ENCODE results near the gene ZBTB25.

Gene ZBTB25

DNA sequence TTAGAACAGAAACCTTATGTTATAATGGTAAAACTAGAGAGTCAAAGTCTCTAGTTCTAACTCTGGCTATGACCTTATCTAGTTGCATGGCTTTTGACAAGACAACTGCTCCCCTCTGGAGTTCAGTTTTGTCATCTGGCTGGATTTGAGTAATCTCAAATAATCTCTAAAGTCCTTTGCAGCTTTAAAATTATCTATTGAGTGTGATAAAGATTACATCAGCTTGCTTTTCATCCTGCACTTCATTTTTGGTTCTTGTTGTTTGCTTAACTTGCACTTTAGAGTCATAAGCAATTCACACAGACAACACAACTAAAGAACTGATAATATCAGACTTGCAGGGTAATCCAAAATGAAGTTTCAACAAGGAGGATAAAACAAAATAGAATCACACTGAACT is 36.1 kb downstream of the ZBTB25 start:
- Histone ChIP-seq H3K4me3 (ENCODE audit: low read length) (no peak overlapping the region), H3K4me1 (ENCODE audit: control insufficient read depth, insufficient read depth, low read length) (peaks cover 25% of the 10 kb centered on the region), H3K27me3 (replicated peaks; ENCODE audit: control insufficient read depth, insufficient read depth, low read length) (no peaks in the 10 kb centered on the region), H3K9me3 (ENCODE audit: control insufficient read depth, low read length) (no peaks in the 10 kb centered on the region), H3K9ac (ENCODE audit: low read length) (peak overlapping the region; percentile 17), H3K36me3 (ENCODE audit: control insufficient read depth, insufficient read depth, low read length, severe bottlenecking) (no peaks in the 10 kb centered on the region)
- no peak for DNase-seq (ENCODE audit: low read depth)

- no peak overlapping the region for H3K4me3 ChIP-seq (ENCODE audit: low read length)
- no peaks in the 10 kb centered on the region for H3K9me3 ChIP-seq (ENCODE audit: control insufficient read depth, low read length)
- H3K9ac ChIP-seq (ENCODE audit: low read length): peak overlapping the region; percentile 17
- DNase-seq (ENCODE audit: low read depth): peak; percentile 15
- no peaks in the 10 kb centered on the region for H3K27me3 ChIP-seq (replicated peaks; ENCODE audit: control insufficient read depth, insufficient read depth, low read length)
- H3K4me1 ChIP-seq (ENCODE audit: control insufficient read depth, insufficient read depth, low read length): peaks cover 25% of the 10 kb centered on the region
- no peaks in the 10 kb centered on the region for H3K36me3 ChIP-seq (ENCODE audit: control insufficient read depth, insufficient read depth, low read length, severe bottlenecking)
These were observed 36.5 kb downstream of the ZBTB25 start for GRCh38 chr14:64467101-64467500.

DNA sequence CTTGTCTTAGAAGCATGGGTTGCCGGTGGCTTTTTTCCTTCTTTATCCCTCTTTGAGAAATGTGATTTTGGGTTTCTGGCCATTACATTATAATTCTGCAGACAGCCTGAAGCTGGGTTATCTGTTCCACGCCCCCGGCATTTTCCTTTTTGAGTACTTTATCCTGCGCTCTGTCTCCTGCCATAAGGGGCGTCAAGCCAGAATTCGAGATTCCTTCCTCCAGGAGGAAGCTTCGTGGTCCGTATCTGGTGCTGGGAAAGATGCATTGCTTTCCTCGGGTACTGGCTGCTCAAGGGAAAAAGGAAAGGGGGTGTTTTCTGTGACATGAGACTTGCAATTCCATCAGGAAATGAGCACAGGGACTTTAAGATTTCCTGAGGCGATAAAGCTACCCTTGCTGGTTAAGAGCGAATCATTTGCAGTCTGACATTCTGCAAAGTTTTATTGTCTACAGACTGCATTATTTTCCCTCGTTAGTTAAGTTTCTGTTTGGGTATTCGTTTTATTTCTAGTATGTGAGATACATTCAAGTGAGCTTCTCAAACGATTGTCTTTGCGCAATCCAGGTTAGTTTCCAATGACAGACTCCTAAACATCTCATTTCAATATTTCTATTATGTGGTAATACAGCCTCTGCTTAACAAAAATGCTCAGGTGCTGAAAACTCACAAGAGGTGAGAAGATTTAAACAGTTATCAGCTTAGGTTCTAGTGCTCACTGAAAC is 37.6 kb downstream of the ZBTB25 start:
- peak overlapping the region; percentile 83 for H3K4me3 ChIP-seq (ENCODE audit: low read length)
- H3K9ac ChIP-seq (ENCODE audit: low read length): peak overlapping the region; percentile 55
- H3K4me1 ChIP-seq (ENCODE audit: control insufficient read depth, insufficient read depth, low read length): peaks cover 25% of the 10 kb centered on the region
- H3K9me3 ChIP-seq (ENCODE audit: control insufficient read depth, low read length): no peaks in the 10 kb centered on the region
- DNase-seq (ENCODE audit: low read depth): peak; percentile 81
- H3K27me3 ChIP-seq (replicated peaks; ENCODE audit: control insufficient read depth, insufficient read depth, low read length): no peaks in the 10 kb centered on the region
- H3K36me3 ChIP-seq (ENCODE audit: control insufficient read depth, insufficient read depth, low read length, severe bottlenecking): peaks cover 4% of the 10 kb centered on the region

DNA sequence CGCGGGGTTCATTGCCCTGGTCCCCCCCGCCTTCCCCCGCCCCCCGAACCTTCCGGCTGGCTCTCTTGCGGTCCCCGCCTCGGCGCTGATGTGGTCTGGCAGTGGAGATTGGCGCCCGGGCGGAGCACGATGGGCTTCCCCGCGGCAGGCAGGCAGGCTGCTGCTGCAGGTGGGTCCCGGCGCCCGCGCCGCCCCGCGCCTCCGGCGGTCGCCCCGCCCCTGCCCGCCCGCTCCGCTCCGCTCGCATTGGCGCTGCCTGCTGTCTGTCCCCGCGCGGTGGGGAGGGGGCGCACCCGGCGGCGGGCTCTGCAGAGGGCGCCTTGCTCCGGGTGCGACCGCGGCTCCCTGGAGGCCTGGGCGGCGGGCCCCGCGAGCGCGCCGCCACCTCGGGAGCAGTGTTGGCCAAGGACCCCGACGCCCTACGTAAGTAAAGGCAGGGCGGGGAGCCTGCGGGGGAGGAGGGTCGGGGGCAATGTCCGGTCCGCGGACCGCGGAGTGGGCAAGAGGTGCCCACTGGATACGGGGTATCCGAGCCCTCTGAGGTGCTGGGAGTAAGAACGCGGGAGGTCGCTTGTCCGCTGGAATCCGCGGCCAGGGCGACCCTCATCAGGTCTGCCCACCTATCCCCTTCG is 38.3 kb downstream of the ZBTB25 start, which contains the start of gene AKAP5:
Gene AKAP5 (plus strand): TSS at position 309 of the 632 bp plus-strand sequence. CDS start 2,896 bp downstream, outside the sequence.
- H3K4me3 ChIP-seq (ENCODE audit: low read length): peak within 1 kb of the TSS; percentile 83
- H3K27me3 ChIP-seq (replicated peaks; ENCODE audit: control insufficient read depth, insufficient read depth, low read length): no peaks in the 10 kb centered on the region
- H3K36me3 ChIP-seq (ENCODE audit: control insufficient read depth, insufficient read depth, low read length, severe bottlenecking): peaks cover 4% of the 10 kb centered on the region
- H3K4me1 ChIP-seq (ENCODE audit: control insufficient read depth, insufficient read depth, low read length): peaks cover 25% of the 10 kb centered on the region
- peak; percentile 73 for DNase-seq (ENCODE audit: low read depth)
- no peaks in the 10 kb centered on the region for H3K9me3 ChIP-seq (ENCODE audit: control insufficient read depth, low read length)
- peak within 1 kb of the TSS; percentile 55 for H3K9ac ChIP-seq (ENCODE audit: low read length)

DNA sequence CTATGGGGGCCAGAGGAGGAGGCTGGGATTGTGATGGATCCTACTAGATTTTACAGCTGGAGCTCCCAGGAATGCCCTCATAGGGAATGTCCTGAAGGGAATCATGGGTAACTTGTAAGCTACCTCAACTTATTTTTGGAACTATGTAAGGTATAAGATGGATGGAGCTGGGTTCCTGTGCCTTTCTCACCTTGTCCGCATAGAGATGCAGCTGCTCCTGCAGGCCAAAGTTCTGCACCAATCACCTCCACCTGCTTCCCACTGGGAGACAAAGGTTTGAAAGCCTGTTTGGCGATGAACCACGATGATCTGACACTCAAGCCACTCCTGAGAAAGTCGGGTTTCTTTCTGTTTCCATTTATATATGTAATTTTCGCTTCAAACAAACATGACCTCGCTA is 39.0 kb downstream of the ZBTB25 start:
- Histone ChIP-seq H3K4me1 (ENCODE audit: control insufficient read depth, insufficient read depth, low read length) (peaks cover 25% of the 10 kb centered on the region), H3K27me3 (replicated peaks; ENCODE audit: control insufficient read depth, insufficient read depth, low read length) (no peaks in the 10 kb centered on the region), H3K9me3 (ENCODE audit: control insufficient read depth, low read length) (no peaks in the 10 kb centered on the region), H3K36me3 (ENCODE audit: control insufficient read depth, insufficient read depth, low read length, severe bottlenecking) (peaks cover 9% of the 10 kb centered on the region), H3K9ac (ENCODE audit: low read length) (peak overlapping the region; percentile 25), H3K4me3 (ENCODE audit: low read length) (peak overlapping the region; percentile 83)
- DNase-seq (ENCODE audit: low read depth): no peak

DNA sequence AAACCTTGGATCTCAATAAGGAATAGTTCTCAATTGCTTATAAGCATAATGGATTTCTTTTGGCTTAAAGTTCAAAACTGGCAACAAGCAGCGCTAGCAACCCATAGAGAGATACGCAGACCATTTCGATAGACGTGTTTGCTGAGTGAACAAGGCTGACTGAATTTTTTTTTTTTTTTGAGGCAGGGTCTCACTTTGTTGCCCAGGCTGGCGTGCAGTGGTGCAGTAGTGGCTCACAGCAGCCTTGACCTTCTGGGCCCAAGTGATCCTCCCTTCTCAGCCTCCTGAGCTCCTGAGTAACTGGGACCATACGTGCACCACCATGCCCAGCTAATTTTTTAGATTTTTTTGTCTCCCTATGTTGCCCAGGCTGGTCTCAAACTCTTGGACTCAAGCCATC is 39.8 kb downstream of the ZBTB25 start:
- Histone ChIP-seq H3K4me1 (ENCODE audit: control insufficient read depth, insufficient read depth, low read length) (peaks cover 28% of the 10 kb centered on the region), H3K9me3 (ENCODE audit: control insufficient read depth, low read length) (no peaks in the 10 kb centered on the region), H3K9ac (ENCODE audit: low read length) (no peak overlapping the region), H3K4me3 (ENCODE audit: low read length) (no peak overlapping the region), H3K27me3 (replicated peaks; ENCODE audit: control insufficient read depth, insufficient read depth, low read length) (no peaks in the 10 kb centered on the region), H3K36me3 (ENCODE audit: control insufficient read depth, insufficient read depth, low read length, severe bottlenecking) (peaks cover 16% of the 10 kb centered on the region)
- DNase-seq (ENCODE audit: low read depth): no peak

GRCh38 chr14:64463195-64463594 is 40.4 kb downstream of the ZBTB25 start:
- H3K4me3 ChIP-seq (ENCODE audit: low read length): no peak overlapping the region
- H3K36me3 ChIP-seq (ENCODE audit: control insufficient read depth, insufficient read depth, low read length, severe bottlenecking): peaks cover 22% of the 10 kb centered on the region
- H3K27me3 ChIP-seq (replicated peaks; ENCODE audit: control insufficient read depth, insufficient read depth, low read length): no peaks in the 10 kb centered on the region
- no peak for DNase-seq (ENCODE audit: low read depth)
- no peak overlapping the region for H3K9ac ChIP-seq (ENCODE audit: low read length)
- H3K4me1 ChIP-seq (ENCODE audit: control insufficient read depth, insufficient read depth, low read length): peaks cover 28% of the 10 kb centered on the region
- no peaks in the 10 kb centered on the region for H3K9me3 ChIP-seq (ENCODE audit: control insufficient read depth, low read length)

GRCh38 chr14:64461221-64461620 is 42.4 kb downstream of the ZBTB25 start:
- Histone ChIP-seq H3K9me3 (ENCODE audit: control insufficient read depth, low read length) (no peaks in the 10 kb centered on the region), H3K9ac (ENCODE audit: low read length) (no peak overlapping the region), H3K4me3 (ENCODE audit: low read length) (no peak overlapping the region), H3K4me1 (ENCODE audit: control insufficient read depth, insufficient read depth, low read length) (peaks cover 12% of the 10 kb centered on the region), H3K27me3 (replicated peaks; ENCODE audit: control insufficient read depth, insufficient read depth, low read length) (no peaks in the 10 kb centered on the region), H3K36me3 (ENCODE audit: control insufficient read depth, insufficient read depth, low read length, severe bottlenecking) (peaks cover 36% of the 10 kb centered on the region)
- DNase-seq (ENCODE audit: low read depth): no peak

DNA sequence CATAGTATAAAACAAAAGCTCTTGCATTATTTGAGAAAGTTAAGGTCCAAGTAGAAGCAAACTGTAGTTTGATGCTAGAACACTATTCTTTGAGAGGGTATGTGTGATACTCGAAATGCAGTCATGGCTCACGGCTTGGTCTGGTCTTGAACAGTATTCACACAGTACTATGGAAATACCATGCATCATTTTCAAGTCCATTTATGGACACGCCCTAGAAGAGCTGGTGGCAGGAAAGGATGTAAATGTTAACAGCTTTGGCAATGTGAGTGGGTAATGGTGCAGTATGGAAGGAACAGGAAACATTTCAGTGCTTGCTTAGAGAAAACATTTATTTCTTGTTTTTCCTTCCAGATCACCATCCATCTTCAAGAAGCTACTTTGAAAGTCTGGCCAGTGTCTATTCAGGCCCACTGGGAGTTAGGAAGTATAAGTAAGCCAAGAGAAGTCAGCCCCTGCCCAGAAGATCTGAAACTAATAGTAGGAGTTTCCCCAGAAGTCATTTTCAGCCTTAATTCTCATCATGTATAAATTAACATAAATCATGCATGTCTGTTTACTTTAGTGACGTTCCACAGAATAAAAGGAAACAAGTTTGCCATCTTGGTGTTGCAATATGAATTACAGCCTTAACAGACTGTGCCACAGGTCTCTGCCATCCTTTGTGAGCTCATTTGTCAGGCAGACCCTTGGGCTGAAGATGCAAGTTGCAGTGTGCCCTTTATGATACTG is 44.1 kb downstream of the ZBTB25 start:
- no peaks in the 10 kb centered on the region for H3K9me3 ChIP-seq (ENCODE audit: control insufficient read depth, low read length)
- peaks cover 3% of the 10 kb centered on the region for H3K4me1 ChIP-seq (ENCODE audit: control insufficient read depth, insufficient read depth, low read length)
- H3K36me3 ChIP-seq (ENCODE audit: control insufficient read depth, insufficient read depth, low read length, severe bottlenecking): peaks cover 53% of the 10 kb centered on the region
- no peaks in the 10 kb centered on the region for H3K27me3 ChIP-seq (replicated peaks; ENCODE audit: control insufficient read depth, insufficient read depth, low read length)
- no peak overlapping the region for H3K4me3 ChIP-seq (ENCODE audit: low read length)
- DNase-seq (ENCODE audit: low read depth): peak; percentile 19
- no peak overlapping the region for H3K9ac ChIP-seq (ENCODE audit: low read length)

DNA sequence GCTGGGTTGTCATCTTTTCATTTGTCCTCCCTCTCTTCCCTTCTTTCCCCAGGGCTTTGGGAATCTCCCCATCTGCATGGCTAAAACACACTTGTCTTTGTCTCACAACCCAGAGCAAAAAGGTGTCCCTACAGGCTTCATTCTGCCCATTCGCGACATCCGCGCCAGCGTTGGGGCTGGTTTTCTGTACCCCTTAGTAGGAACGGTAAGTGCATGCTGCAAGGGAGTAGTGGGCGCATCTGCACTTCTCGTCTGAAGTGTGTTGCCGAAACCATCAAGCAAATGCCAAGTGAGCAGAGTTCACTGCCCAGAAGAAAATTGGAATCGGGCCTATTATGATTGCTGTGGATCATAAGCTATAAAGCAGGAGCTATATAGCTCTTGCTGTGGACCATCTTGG is 49.0 kb downstream of the ZBTB25 start:
- Histone ChIP-seq H3K36me3 (ENCODE audit: control insufficient read depth, insufficient read depth, low read length, severe bottlenecking) (peaks cover 84% of the 10 kb centered on the region), H3K9me3 (ENCODE audit: control insufficient read depth, low read length) (no peaks in the 10 kb centered on the region), H3K4me3 (ENCODE audit: low read length) (no peak overlapping the region), H3K4me1 (ENCODE audit: control insufficient read depth, insufficient read depth, low read length) (peaks cover 3% of the 10 kb centered on the region), H3K9ac (ENCODE audit: low read length) (no peak overlapping the region), H3K27me3 (replicated peaks; ENCODE audit: control insufficient read depth, insufficient read depth, low read length) (no peaks in the 10 kb centered on the region)
- no peak for DNase-seq (ENCODE audit: low read depth)

- H3K27me3 ChIP-seq (replicated peaks; ENCODE audit: control insufficient read depth, insufficient read depth, low read length): no peaks in the 10 kb centered on the region
- no peak overlapping the region for H3K9ac ChIP-seq (ENCODE audit: low read length)
- no peaks in the 10 kb centered on the region for H3K9me3 ChIP-seq (ENCODE audit: control insufficient read depth, low read length)
- H3K4me1 ChIP-seq (ENCODE audit: control insufficient read depth, insufficient read depth, low read length): peaks cover 7% of the 10 kb centered on the region
- peaks cover 79% of the 10 kb centered on the region for H3K36me3 ChIP-seq (ENCODE audit: control insufficient read depth, insufficient read depth, low read length, severe bottlenecking)
- DNase-seq (ENCODE audit: low read depth): no peak
- no peak overlapping the region for H3K4me3 ChIP-seq (ENCODE audit: low read length)
These were observed 53.4 kb downstream of the ZBTB25 start for GRCh38 chr14:64450255-64450654.
